CD14-positive monocyte (primary cell): ENCODE measurements around the gene VCAN. TPM values are rescaled to one million over a fixed set of nuclear protein-coding genes. Genes with fewer than 3 reads are reported as not detected.
A peak's percentile ranks its signal among the peaks of the same experiment; 100 is the strongest.

Experiments used
- DNase-seq, 3 donors: peaks; one replicate each; pipeline ENCODE4 v3.0.0-alpha.2; 2011 to 2022
- H2AFZ ChIP-seq: 2 replicates; pipeline ENCODE4 v1.6.0; 2012; ENCODE audit warnings: mild to moderate bottlenecking, low read depth, low read length, inconsistent platforms; ENCODE audit not compliant: insufficient read depth, poor library complexity, severe bottlenecking
- H3K27ac ChIP-seq, 2 donors: 1 replicate in 1 of 2; 2 replicates in 1 of 2; pipeline ENCODE4 v1.5.1; 2012 to 2013; ENCODE audit warnings: low read length in 2 of 2, control low read depth in 1 of 2, inconsistent platforms in 1 of 2, low read depth in 1 of 2, mild to moderate bottlenecking in 1 of 2
- H3K27me3 ChIP-seq, 2 donors: one replicate each; pipeline versions ENCODE4 v1.6.0 to v1.6.1; 2011 to 2013; ENCODE audit warnings: low read length in 2 of 2; ENCODE audit not compliant: control insufficient read depth in 2 of 2, insufficient read depth in 2 of 2
- H3K36me3 ChIP-seq, 2 donors: replicated peaks in 1 of 2; 1 replicate in 1 of 2; 2 replicates in 1 of 2; pipeline versions ENCODE4 v1.5.1 to v1.6.1; 2012 to 2013; ENCODE audit warnings: low read length in 2 of 2, control low read depth in 1 of 2, inconsistent platforms in 1 of 2, mild to moderate bottlenecking in 1 of 2; ENCODE audit not compliant: insufficient read depth in 2 of 2, control insufficient read depth in 1 of 2
- H3K4me1 ChIP-seq, 2 donors: 1 replicate in 1 of 2; 2 replicates in 1 of 2; pipeline versions ENCODE4 v1.5.1 to v1.6.1; 2012 to 2013; ENCODE audit warnings: low read length in 2 of 2, control low read depth in 1 of 2, inconsistent platforms in 1 of 2, mild to moderate bottlenecking in 1 of 2, moderate library complexity in 1 of 2; ENCODE audit not compliant: insufficient read depth in 2 of 2, control insufficient read depth in 1 of 2
- H3K4me2 ChIP-seq: replicated peaks from 2 replicates; pipeline ENCODE3; 2012; ENCODE audit warnings: low read length, moderate library complexity, mild to moderate bottlenecking; ENCODE audit not compliant: poor library complexity, severe bottlenecking; ENCODE audit errors: extremely low read depth
- H3K4me3 ChIP-seq, 3 experiments: fragments of 200-600 bp in 1 of 3; sonication (generic) in 1 of 3; replicated peaks in 1 of 3; 1 replicate in 2 of 3; 2 replicates in 1 of 3; pipeline ENCODE4 v1.5.1; 2011 to 2013; ENCODE audit warnings: low read length in 3 of 3, mild to moderate bottlenecking in 3 of 3, control low read depth in 2 of 3, low read depth in 2 of 3, inconsistent platforms in 1 of 3, moderate library complexity in 1 of 3
- H3K79me2 ChIP-seq: 2 replicates; pipeline ENCODE4 v1.6.0; 2012; ENCODE audit warnings: mild to moderate bottlenecking, control low read depth, inconsistent platforms, low read length, moderate library complexity; ENCODE audit not compliant: insufficient read depth
- H3K9ac ChIP-seq: 2 replicates; pipeline ENCODE4 v1.6.0; 2017; ENCODE audit warnings: low read length, mild to moderate bottlenecking; ENCODE audit not compliant: insufficient read depth, poor library complexity, severe bottlenecking
- H3K9me3 ChIP-seq, 2 donors: replicated peaks in 1 of 2; 1 replicate in 1 of 2; 2 replicates in 1 of 2; pipeline versions ENCODE4 v1.5.1 to v1.6.1; 2012 to 2013; ENCODE audit warnings: low read length in 2 of 2, control low read depth in 1 of 2; ENCODE audit not compliant: control insufficient read depth in 1 of 2, insufficient read depth in 1 of 2
- H4K20me1 ChIP-seq: 2 replicates; pipeline ENCODE4 v1.6.0; 2012; ENCODE audit warnings: mild to moderate bottlenecking, low read length, control low read depth, moderate library complexity; ENCODE audit not compliant: insufficient read depth
- H3K27ac Mint-ChIP-seq, 7 donors: one replicate each; pipeline ENCODE4 v1.8.0; 2020; ENCODE audit warnings: mild to moderate bottlenecking in 7 of 7, mixed read lengths in 7 of 7, moderate library complexity in 6 of 7, inconsistent platforms in 2 of 7
- H3K27me3 Mint-ChIP-seq, 3 donors: one replicate each; pipeline ENCODE4 v1.8.0; 2021 to 2022; ENCODE audit warnings: low read depth in 3 of 3, mild to moderate bottlenecking in 3 of 3, mixed read lengths in 3 of 3, moderate library complexity in 3 of 3, inconsistent platforms in 1 of 3
- H3K36me3 Mint-ChIP-seq, 2 donors: one replicate each; pipeline ENCODE4 v1.8.0; 2020; ENCODE audit warnings: mixed read lengths in 2 of 2, inconsistent platforms in 1 of 2, mild to moderate bottlenecking in 1 of 2
- H3K4me1 Mint-ChIP-seq: one replicate; pipeline ENCODE4 v1.8.0; 2020; ENCODE audit warnings: mild to moderate bottlenecking, mixed read lengths
- H3K4me3 Mint-ChIP-seq, 2 donors: one replicate each; pipeline ENCODE4 v1.8.0; 2020; ENCODE audit warnings: mild to moderate bottlenecking in 2 of 2, mixed read lengths in 2 of 2, moderate library complexity in 1 of 2
- H3K9me3 Mint-ChIP-seq, 7 donors: one replicate each; pipeline ENCODE4 v1.8.0; 2020 to 2022; ENCODE audit warnings: mixed read lengths in 7 of 7, mild to moderate bottlenecking in 6 of 7, moderate library complexity in 6 of 7, inconsistent platforms in 2 of 7
- CTCF ChIP-seq: fragments of 200-600 bp; IDR thresholded peaks from one replicate; pipeline ENCODE4 v1.8.0; 2022; ENCODE audit warnings: antibody characterized with exemption, mild to moderate bottlenecking
- WGBS: methylation state at CpG from one replicate; pipeline ENCODE4 v1.1.5; 2013; ENCODE audit warnings: missing lambda C conversion rate; ENCODE audit not compliant: insufficient coverage; 5-methylcytosine and 5-hydroxymethylcytosine counted together
- intact Hi-C, 2 donors: fragments of 100-400 bp; cut with micrococcal nuclease; formaldehyde crosslinking; loops; one replicate each; pipeline versions ENCODE4 v1.15.0 to v1.15.1; 2023
- polyA plus RNA-seq, 3 donors: library from polyadenylated mRNA; depleted of rRNA in 1 of 3; unstranded in 2 of 3; stranded (reverse) in 1 of 3; fragments of 300-500 nt in 2 of 3; fragments of >200 nt in 1 of 3; fragmentation: Illumina TruSeq in 2 of 3; gene quantifications; 1 replicate in 2 of 3; 2 replicates in 1 of 3; pipeline ENCODE4 v1.2.3, GENCODE V29; 2012 to 2021

Gene VCAN
- polyA plus RNA-seq, 3 donors: 417 to 844 (median 630) TPM

- Histone ChIP-seq H3K27me3 (no peaks in the 10 kb centered on the region), H4K20me1 (peaks cover 100% of the 10 kb centered on the region), H2AFZ (no peak overlapping the region), H3K27ac (peak overlapping the region in 1 of 2 donors; percentile 55), H3K4me2 (no peak overlapping the region), H3K9ac (no peak overlapping the region), H3K79me2 (peaks cover 31% of the 10 kb centered on the region), H3K4me1 (peaks cover 2 to 4% of the 10 kb centered on the region in 2 donors), H3K4me3 (no peak overlapping the region), H3K9me3 (no peaks in the 10 kb centered on the region), H3K36me3 (peaks cover 91 to 99% of the 10 kb centered on the region in 2 donors)
- TF ChIP-seq CTCF: no peak
- Mint-ChIP-seq H3K27ac (peak overlapping the region in 1 of 7 donors; percentile 52), H3K4me3 (no peak overlapping the region), H3K36me3 (peaks cover 65 to 88% of the 10 kb centered on the region in 2 donors), H3K27me3 (peaks cover 0 to 1% (median 0%) of the 10 kb centered on the region in 3 donors), H3K4me1 (peaks cover 15% of the 10 kb centered on the region), H3K9me3 (peaks cover 0 to 2% (median 0%) of the 10 kb centered on the region in 7 donors)
- no peak for DNase-seq
- intact Hi-C loops: no loop called here
- WGBS: 88% methylated on average over 1 of the region's 4 CpGs
Measured at GRCh38 chr5:83527221-83527620, 55.7 kb downstream of the VCAN start.

GRCh38 chr5:83527722-83528438, 56.3 kb downstream of the VCAN start:
- peaks cover 84 to 99% of the 10 kb centered on the region in 2 donors for H3K36me3 ChIP-seq
- DNase-seq: no peak
- peak overlapping the region in 1 of 2 donors; percentile 55 for H3K27ac ChIP-seq
- H4K20me1 ChIP-seq: peaks cover 100% of the 10 kb centered on the region
- H3K4me3 Mint-ChIP-seq: no peak overlapping the region
- H3K27me3 Mint-ChIP-seq: peaks cover 0 to 1% (median 0%) of the 10 kb centered on the region in 3 donors
- no peak overlapping the region for H3K9ac ChIP-seq
- H2AFZ ChIP-seq: no peak overlapping the region
- peak overlapping the region in 5 of 7 donors; percentile 20 to 67 (median 59) for H3K27ac Mint-ChIP-seq
- WGBS: 100% methylated on average over 1 of the region's 4 CpGs
- peaks cover 31% of the 10 kb centered on the region for H3K79me2 ChIP-seq
- H3K4me3 ChIP-seq: no peak overlapping the region
- H3K4me1 Mint-ChIP-seq: peaks cover 15% of the 10 kb centered on the region
- H3K9me3 ChIP-seq: no peaks in the 10 kb centered on the region
- peaks cover 0 to 2% (median 0%) of the 10 kb centered on the region in 7 donors for H3K9me3 Mint-ChIP-seq
- no peaks in the 10 kb centered on the region for H3K27me3 ChIP-seq
- no peak for TF ChIP-seq CTCF
- peaks cover 61 to 85% of the 10 kb centered on the region in 2 donors for H3K36me3 Mint-ChIP-seq
- peaks cover 2 to 4% of the 10 kb centered on the region in 2 donors for H3K4me1 ChIP-seq
- intact Hi-C loops: no loop called here
- H3K4me2 ChIP-seq: no peak overlapping the region
